GM12874 (cell line): ENCODE measurements around the gene TOP1.

Experiments used
- TF ChIP-seq, protein P1 (sequence below): IDR thresholded peaks from 2 replicates; pipeline ENCODE4 v1.5.1; 2011; ENCODE audit warnings: low read depth, mild to moderate bottlenecking, control low read depth, low read length, moderate library complexity; ENCODE audit not compliant: insufficient read depth

TOP1 gene

DNA sequence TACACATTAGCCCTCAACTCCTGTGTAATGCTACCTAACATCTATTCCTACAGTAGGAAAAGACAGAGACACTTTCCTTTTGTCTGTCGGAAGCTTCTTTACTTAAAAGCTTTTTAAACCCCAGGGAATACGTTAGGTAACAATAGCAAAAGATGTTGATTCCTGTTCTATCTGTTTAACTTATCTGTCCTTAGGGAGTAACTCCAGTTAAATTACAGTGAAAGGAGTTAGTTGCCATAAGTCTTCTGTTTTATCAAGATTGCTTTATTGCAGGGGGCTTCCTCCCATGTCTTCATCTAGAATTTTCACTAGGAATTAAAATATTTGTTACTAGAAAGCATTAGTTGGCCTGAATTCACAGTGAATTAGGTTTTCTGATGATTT lies 26.2 kb downstream of the TOP1 start:
- TF ChIP-seq, protein P1, sequence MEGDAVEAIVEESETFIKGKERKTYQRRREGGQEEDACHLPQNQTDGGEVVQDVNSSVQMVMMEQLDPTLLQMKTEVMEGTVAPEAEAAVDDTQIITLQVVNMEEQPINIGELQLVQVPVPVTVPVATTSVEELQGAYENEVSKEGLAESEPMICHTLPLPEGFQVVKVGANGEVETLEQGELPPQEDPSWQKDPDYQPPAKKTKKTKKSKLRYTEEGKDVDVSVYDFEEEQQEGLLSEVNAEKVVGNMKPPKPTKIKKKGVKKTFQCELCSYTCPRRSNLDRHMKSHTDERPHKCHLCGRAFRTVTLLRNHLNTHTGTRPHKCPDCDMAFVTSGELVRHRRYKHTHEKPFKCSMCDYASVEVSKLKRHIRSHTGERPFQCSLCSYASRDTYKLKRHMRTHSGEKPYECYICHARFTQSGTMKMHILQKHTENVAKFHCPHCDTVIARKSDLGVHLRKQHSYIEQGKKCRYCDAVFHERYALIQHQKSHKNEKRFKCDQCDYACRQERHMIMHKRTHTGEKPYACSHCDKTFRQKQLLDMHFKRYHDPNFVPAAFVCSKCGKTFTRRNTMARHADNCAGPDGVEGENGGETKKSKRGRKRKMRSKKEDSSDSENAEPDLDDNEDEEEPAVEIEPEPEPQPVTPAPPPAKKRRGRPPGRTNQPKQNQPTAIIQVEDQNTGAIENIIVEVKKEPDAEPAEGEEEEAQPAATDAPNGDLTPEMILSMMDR, result no peak

DNA sequence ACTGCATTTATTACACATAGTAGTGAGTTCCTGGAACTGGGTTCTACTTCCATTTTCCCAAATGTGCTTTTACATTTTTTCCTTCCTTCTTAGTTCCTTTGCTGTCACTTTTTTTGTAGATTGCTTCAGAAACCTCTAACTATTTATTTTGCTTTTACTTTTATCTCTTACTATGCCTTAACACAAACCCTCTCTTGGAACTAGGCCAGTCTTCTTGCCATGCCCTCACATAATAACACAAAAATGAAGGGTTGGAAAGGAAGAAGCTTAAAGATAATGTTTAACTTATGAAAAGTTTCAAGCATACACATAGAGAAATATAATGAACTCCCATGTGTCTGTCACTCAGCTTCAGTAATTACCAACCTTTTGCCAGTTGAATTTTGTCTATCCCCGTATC lies 27.1 kb downstream of the TOP1 start:
- TF ChIP-seq, protein P1, result no peak

DNA sequence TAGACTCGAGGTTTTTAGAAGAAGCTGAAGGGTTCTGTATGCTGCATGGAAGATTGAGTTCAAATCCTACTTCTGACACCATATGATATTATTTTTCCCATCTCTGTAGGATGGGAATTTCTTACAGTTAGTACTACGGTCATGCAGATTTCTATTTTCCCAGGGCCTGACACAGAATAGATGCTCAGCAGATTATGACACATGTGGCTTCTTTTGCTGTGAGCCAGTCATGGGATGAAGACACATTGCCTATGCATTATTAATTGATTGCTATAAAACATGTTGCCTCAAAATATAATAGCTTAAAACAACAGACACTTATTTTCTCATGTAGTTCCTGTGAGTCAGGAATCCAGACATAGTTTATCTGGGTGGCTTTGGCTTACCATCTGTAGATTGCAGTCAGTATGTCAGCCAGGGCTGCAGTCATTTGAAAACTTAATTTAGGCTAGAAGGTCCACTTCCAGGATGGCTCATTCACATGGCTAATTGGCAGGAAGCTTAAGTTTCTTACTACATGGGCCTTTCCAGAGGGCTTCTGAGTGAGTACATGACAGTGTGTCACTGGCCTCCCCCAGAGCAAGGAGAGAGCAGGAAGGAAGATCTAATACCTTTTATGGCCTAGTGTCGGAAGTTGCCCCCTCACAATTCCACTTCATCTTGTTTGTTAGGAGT lies 29.5 kb downstream of the TOP1 start:
- TF ChIP-seq, protein P1, result no peak

DNA sequence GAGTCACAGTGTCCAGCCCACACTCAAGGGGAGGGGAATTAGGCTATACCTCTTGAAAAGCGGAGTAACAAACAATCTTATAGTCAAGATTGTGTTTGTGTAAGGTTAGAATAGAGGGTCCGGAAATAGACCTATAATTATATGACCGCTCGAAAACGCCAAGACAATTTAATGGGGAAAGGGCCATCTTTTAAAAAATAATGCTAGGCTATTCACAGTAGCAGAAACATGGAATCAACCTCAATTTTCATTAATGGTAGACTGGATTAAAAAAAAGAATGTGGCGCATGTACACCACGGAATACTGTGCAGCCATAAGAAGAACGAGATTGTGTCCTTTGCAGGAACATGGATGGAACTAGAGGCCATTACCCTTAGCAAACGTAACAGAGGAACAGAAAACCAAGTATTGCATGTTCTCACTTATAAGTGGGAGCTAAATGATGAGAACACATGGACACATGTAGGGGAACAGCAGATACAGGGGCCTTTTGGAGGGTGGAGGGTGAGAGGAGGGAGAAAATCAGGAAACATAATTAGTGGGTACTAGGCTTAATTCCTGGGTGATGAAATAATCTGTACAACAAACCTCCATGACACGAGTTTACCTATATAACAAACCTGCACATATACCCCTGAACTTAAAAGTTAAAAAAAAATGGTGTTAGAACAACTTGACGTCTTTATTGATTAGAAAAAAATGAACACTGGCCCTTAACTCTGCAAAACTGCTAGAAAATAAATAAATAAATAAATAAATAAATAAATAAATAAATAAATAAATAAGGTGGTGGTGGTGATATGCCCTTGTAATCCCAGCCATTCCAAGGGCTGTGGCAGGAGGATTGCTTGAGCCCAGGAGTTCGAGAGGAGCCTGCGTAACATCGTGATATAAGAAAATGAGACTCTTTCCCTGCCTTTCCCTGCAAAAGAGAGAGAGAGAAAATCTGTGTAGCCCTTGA lies 30.3 kb downstream of the TOP1 start:
- TF ChIP-seq, protein P1, result no peak

DNA sequence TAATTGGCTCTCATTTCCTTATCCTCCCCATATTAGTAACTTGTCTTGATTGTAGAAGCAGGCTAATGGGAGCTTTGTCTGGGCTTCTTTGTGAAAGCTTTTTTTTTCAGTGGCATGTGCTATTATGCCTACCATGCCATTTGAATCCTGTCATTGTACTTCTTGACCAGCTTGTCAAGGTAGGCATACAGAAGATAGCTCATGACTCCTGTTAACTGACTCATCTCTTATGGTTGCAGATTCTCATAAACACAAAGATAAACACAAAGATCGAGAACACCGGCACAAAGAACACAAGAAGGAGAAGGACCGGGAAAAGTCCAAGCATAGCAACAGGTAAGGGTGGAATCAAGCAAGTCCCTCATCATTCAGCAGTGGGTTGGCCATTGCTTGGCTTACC lies 32.5 kb downstream of the TOP1 start:
- TF ChIP-seq, protein P1, result no peak

DNA sequence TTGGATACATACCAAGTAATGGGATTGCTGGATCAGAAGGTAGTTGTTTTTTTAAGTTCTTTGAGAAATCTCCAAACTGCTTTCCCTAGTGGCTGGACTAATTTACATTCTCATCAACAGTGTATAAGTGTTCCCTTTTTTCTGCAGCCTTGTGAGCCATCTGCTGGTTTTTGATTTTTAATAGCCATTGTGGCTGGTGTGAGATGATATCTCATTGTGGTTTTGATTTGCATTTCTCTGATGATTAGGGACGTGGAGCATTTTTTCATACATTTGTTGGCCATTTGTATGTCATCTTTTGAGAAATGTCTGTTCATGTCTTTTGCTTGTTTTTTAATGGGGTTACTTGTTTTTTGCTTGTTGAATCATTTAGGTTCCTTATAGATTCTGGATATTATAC lies 34.8 kb downstream of the TOP1 start:
- TF ChIP-seq, protein P1, result no peak

DNA sequence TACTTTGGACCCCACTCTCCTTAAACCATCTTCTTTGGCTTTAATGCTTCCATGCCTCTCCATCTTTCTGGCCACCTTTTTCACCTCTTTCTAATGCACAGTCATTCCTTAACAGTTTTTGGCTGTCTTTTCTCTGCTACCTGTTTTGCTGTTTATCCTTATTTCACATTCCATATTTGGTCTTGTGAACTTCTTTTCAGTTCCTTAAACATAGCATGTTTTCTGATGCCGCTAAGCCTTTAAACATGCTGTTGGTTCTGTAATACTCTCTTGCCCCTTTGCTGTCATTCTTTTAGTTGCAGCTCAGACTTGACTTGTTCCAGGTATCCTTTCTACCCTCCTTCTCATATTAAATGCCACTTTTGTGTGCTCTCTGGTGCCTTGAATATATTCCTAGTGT lies 35.8 kb downstream of the TOP1 start:
- TF ChIP-seq, protein P1, result no peak
